ENCODE measurements around the gene DUSP28. TPM values are rescaled to one million over a fixed set of nuclear protein-coding genes. Genes with fewer than 3 reads are reported as not detected.

The DUSP28 gene
- total RNA-seq, 2 donors from 2014 or later = 3.9 to 5.3 TPM

- DNase-seq = no peak
- Histone ChIP-seq H3K36me3 (no peaks in the 10 kb centered on the region), H3K4me3 (no peak overlapping the region), H3K27ac (no peak overlapping the region), H3K27me3 (no peaks in the 10 kb centered on the region), H3K4me1 (peaks cover 26% of the 10 kb centered on the region), H3K9me3 (no peaks in the 10 kb centered on the region), H3K9ac (ENCODE audit: low read depth in 2 of 2, low read length in 2 of 2) (peak overlapping the region in 1 of 2 donors; percentile 61)
- intact Hi-C loops (cut with DNase I) = no loop called here
- TF ChIP-seq, protein P1, sequence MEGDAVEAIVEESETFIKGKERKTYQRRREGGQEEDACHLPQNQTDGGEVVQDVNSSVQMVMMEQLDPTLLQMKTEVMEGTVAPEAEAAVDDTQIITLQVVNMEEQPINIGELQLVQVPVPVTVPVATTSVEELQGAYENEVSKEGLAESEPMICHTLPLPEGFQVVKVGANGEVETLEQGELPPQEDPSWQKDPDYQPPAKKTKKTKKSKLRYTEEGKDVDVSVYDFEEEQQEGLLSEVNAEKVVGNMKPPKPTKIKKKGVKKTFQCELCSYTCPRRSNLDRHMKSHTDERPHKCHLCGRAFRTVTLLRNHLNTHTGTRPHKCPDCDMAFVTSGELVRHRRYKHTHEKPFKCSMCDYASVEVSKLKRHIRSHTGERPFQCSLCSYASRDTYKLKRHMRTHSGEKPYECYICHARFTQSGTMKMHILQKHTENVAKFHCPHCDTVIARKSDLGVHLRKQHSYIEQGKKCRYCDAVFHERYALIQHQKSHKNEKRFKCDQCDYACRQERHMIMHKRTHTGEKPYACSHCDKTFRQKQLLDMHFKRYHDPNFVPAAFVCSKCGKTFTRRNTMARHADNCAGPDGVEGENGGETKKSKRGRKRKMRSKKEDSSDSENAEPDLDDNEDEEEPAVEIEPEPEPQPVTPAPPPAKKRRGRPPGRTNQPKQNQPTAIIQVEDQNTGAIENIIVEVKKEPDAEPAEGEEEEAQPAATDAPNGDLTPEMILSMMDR (IDR thresholded peaks at IDR 0.05) = no peak
Measured at GRCh38 chr2:240563951-240564560, 3.9 kb downstream of the DUSP28 start.

- no peaks in the 10 kb centered on the region for H3K36me3 ChIP-seq
- H3K27me3 ChIP-seq = no peaks in the 10 kb centered on the region
- H3K4me3 ChIP-seq = no peak overlapping the region
- intact Hi-C loops (cut with DNase I) = no loop called here
- H3K9ac ChIP-seq (ENCODE audit: low read depth in 2 of 2, low read length in 2 of 2) = peak overlapping the region; percentile 61 to 80
- peak overlapping the region; percentile 96 for H3K27ac ChIP-seq
- DNase-seq = peak; percentile 23
- H3K4me1 ChIP-seq = peaks cover 26% of the 10 kb centered on the region
- TF ChIP-seq, protein P1 (IDR thresholded peaks at IDR 0.05) = no peak
- H3K9me3 ChIP-seq = no peaks in the 10 kb centered on the region
Measured at GRCh38 chr2:240564561-240565332, 4.6 kb downstream of the DUSP28 start.

DNA sequence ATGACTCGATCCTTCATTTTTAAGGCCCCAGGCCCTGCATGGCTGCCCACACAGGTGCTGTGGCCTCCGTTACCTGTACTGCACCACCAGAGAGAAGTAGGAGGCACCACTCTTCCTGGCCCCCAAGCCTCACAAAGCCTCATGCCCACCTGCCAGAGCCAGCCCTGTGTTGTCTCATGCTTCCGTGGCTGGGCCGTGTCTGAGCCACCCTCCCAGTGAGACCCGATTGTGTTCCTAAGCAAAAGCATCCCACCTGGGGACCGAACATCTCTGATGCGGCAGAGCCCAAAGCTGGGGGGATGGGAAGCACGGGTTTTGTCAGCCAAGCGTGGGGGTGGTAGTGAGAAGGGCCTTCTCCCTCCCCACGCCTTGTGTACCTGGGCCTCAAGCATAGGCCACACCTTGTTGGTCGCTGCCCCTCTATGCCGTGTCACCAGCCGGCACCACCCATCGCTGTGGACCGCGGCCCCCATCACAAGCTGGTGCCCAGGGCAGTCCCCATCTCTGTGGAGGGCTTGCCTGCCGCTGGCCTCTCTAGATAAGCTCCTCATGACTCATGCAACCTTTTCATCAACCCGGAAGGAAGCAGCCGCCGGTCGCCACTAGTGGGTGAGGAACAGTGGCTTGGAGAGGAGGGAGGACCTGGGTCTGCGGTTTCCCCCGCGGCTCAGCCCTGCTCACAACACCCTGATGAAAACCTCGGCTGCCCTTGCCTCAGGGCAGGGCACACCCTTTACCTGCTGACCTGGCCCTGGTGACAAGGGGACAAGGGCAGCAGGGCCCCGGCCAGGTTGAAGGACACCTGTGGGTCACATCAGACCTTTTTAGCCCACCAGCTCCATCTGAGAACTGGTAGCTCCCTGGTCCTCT is 5.4 kb downstream of the DUSP28 start:
- Histone ChIP-seq H3K27ac (peak overlapping the region; percentile 96), H3K27me3 (no peaks in the 10 kb centered on the region), H3K36me3 (no peaks in the 10 kb centered on the region), H3K9me3 (no peaks in the 10 kb centered on the region), H3K4me3 (peak overlapping the region; percentile 23), H3K4me1 (peaks cover 33% of the 10 kb centered on the region), H3K9ac (ENCODE audit: low read depth in 2 of 2, low read length in 2 of 2) (peak overlapping the region; percentile 61 to 80)
- intact Hi-C loops (cut with DNase I) = no loop called here
- TF ChIP-seq, protein P1 (IDR thresholded peaks at IDR 0.05) = no peak
- DNase-seq = peak; percentile 89

DNA sequence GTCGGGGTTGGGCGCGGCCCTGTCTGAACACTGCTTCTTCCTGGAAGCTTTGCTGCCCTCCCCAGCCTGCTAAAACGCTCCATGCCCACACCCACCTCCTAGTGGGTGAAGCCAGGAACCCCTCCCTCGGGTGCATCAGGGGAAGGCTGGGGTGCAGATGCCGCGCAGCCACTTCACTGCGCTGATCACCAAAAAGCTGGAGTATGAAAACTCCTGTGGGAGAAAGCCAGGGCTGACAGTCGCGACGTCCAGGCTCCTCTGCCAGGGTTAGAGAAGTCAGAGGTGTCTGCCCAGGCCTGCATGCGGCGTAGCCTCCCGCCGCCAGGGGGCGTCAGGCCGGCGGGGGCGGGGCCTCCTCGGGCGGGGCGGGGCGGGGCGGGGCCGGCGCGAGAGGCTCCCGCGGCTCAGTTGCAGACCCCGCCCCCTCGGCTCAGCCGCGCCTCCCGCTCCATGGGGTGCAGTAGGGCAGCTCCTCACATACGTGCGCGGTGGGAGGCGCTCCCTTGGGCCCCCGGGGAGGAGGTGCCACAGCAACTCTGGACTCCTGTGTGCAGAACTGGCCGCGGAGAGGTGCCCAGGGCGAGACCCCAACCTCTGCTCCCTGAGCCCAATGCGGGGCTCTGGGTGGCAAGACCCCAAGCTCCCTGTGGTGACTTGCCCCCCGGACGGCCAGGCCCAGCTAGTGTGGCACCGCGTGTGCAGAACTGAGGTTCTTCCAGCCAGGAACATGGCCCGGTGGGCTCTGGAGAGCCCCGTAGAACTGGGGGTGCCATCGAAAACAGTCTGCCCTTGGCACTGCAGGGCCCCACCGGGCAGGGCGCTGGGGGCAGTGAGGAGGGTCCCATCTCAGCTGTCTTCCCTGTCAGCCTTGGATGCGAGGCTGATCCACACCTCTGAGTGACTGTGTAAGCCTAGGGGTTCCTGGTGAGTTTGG is 6.3 kb downstream of the DUSP28 start:
- no peaks in the 10 kb centered on the region for H3K36me3 ChIP-seq
- H3K4me3 ChIP-seq = peak overlapping the region; percentile 60
- peak; percentile 97 for DNase-seq
- intact Hi-C loops (cut with DNase I) = no loop called here
- H3K4me1 ChIP-seq = peaks cover 38% of the 10 kb centered on the region
- TF ChIP-seq, protein P1 (IDR thresholded peaks at IDR 0.05) = peak; percentile 96
- peak overlapping the region; percentile 96 for H3K27ac ChIP-seq
- no peaks in the 10 kb centered on the region for H3K9me3 ChIP-seq
- H3K9ac ChIP-seq (ENCODE audit: low read depth in 2 of 2, low read length in 2 of 2) = peak overlapping the region; percentile 80 to 89
- no peaks in the 10 kb centered on the region for H3K27me3 ChIP-seq
